Renal cortex interstitium (tissue), 11 donors: ENCODE data around the gene ARHGAP26. TPM values are rescaled to one million over a fixed set of nuclear protein-coding genes. Genes with fewer than 3 reads are reported as not detected.

Experiments used
- DNase-seq, 11 donors: peaks; one replicate each; pipeline ENCODE4 v3.0.0-alpha.2; 2013; ENCODE audit warnings: low read depth in 9 of 11, low spot score in 4 of 11; ENCODE audit errors: extremely low read depth in 1 of 11
- polyA plus RNA-seq, 3 donors: library from polyadenylated mRNA; unstranded; fragments of 120-200 nt; gene quantifications; one replicate each; pipeline ENCODE4 v1.2.1, GENCODE V29; 2013; ENCODE audit not compliant: insufficient read length in 3 of 3

Gene ARHGAP26
- polyA plus RNA-seq, 3 donors: 10.7 to 13.7 (median 10.9) TPM

- DNase-seq: no peak
Observed at GRCh38 chr5:143231973-143232812, 462.0 kb downstream of the ARHGAP26 start.

- DNase-seq: no peak
Observed at GRCh38 chr5:143233031-143233430, 462.9 kb downstream of the ARHGAP26 start.

- DNase-seq: no peak
Observed at GRCh38 chr5:143234162-143234842, 464.1 kb downstream of the ARHGAP26 start.

- DNase-seq: no peak
Observed at GRCh38 chr5:143235423-143235822, 465.2 kb downstream of the ARHGAP26 start.

GRCh38 chr5:143236682-143237081, 466.5 kb downstream of the ARHGAP26 start:
- no peak for DNase-seq

- no peak for DNase-seq
Observed at GRCh38 chr5:143237664-143238063, 467.5 kb downstream of the ARHGAP26 start.

GRCh38 chr5:143238620-143239019, 468.4 kb downstream of the ARHGAP26 start:
- DNase-seq: no peak

GRCh38 chr5:143239882-143240518, 469.8 kb downstream of the ARHGAP26 start:
- no peak for DNase-seq

GRCh38 chr5:143241892-143242291, 471.7 kb downstream of the ARHGAP26 start:
- no peak for DNase-seq

- DNase-seq: no peak
Observed at GRCh38 chr5:143243103-143243502, 472.9 kb downstream of the ARHGAP26 start.

GRCh38 chr5:143244000-143244736, 474.0 kb downstream of the ARHGAP26 start:
- DNase-seq: no peak

- no peak for DNase-seq
Observed at GRCh38 chr5:143244990-143245389, 474.8 kb downstream of the ARHGAP26 start.

GRCh38 chr5:143245929-143246561, 475.9 kb downstream of the ARHGAP26 start:
- no peak for DNase-seq

- DNase-seq: no peak
Observed at GRCh38 chr5:143247134-143247815, 477.1 kb downstream of the ARHGAP26 start.

- DNase-seq: no peak
Observed at GRCh38 chr5:143248391-143248790, 478.2 kb downstream of the ARHGAP26 start.

- no peak for DNase-seq
Observed at GRCh38 chr5:143248822-143249579, 478.8 kb downstream of the ARHGAP26 start.

- no peak for DNase-seq
Observed at GRCh38 chr5:143249851-143250250, 479.7 kb downstream of the ARHGAP26 start.

- DNase-seq: no peak
Observed at GRCh38 chr5:143251190-143251589, 481.0 kb downstream of the ARHGAP26 start.
